ENCODE results near the gene VAMP5. TPM values are rescaled to one million over a fixed set of nuclear protein-coding genes. Genes with fewer than 3 reads are reported as not detected.
A peak's percentile ranks its signal among the peaks of the same experiment; 100 is the strongest.

VAMP5 gene
- total and polyA plus RNA-seq, 9 of the 15 experiments (the other 6 are each of a cell fraction or from before 2014, with no cell fraction given): 0.54 to 1.9 (median 1.5) TPM; not detected in 2

- TF ChIP-seq FOXK2 (conservative IDR thresholded peaks at IDR 0.05 in 1 of 2, IDR thresholded peaks at IDR 0.05 in 1 of 2; ENCODE audit: low read depth in 2 of 2) (0 out of 4 replicates have a peak, but pooled peaks have one; percentile 20 to 47), ZNF518B (CRISPR knock-in tag; IDR thresholded peaks at IDR 0.05) (no peak), MCM2 (IDR thresholded peaks at IDR 0.05; ENCODE audit: low read depth) (no peak), SMAD2 (IDR thresholded peaks at IDR 0.05; ENCODE audit: low read depth, low read length) (no peak), MAFG (tag; conservative IDR thresholded peaks at IDR 0.05) (no peak), ELK3 (CRISPR knock-in tag; IDR thresholded peaks at IDR 0.05) (no peak), GABPB2 (CRISPR knock-in tag; conservative IDR thresholded peaks at IDR 0.05) (no peak), ZNF77 (CRISPR knock-in tag; IDR thresholded peaks at IDR 0.05) (no peak), EP300 (IDR thresholded peaks at IDR 0.05; ENCODE audit: low read length) (no peak), PTBP1 (IDR thresholded peaks at IDR 0.05; ENCODE audit: low read depth, low read length) (no peak), ZBTB17 (CRISPR knock-in tag; IDR thresholded peaks at IDR 0.05) (no peak; the same call in 1 of the 2 replicates), HDAC1 (IDR thresholded peaks at IDR 0.05) (peak in 1 of 2 experiments; percentile 45; a peak in 2 of 4 replicates), KDM2B (CRISPR knock-in tag; IDR thresholded peaks at IDR 0.05) (no peak), ZBTB26 (CRISPR knock-in tag; IDR thresholded peaks at IDR 0.05) (no peak), SETDB1 (IDR thresholded peaks at IDR 0.05; ENCODE audit: low read length) (no peak), GTF3C2 (IDR thresholded peaks at IDR 0.05; ENCODE audit: borderline replicate concordance, extremely low read depth, insufficient read length) (no peak), ADNP (tag; IDR thresholded peaks at IDR 0.05) (no peak), POLR2AphosphoS5 (IDR thresholded peaks at IDR 0.05; ENCODE audit: control insufficient read depth, insufficient read depth, low read depth, low read length) (peak; percentile 50; the same call in 1 of the 2 replicates), ZNF175 (CRISPR knock-in tag; IDR thresholded peaks at IDR 0.05; ENCODE audit: low read depth) (no peak), NFATC3 (IDR thresholded peaks at IDR 0.05) (no peak)
Observed at GRCh38 chr2:85577386-85578242, 6.6 kb upstream of the VAMP5 start, which contains the start of gene VAMP8 (continued).

Measured in K562 (cell line).